Eye (tissue), 1 donor: Measurements from ENCODE around the gene NANP.

ENCODE experiments used
- DNase-seq: peaks from one replicate; pipeline ENCODE4 v3.0.0-alpha.2; 2015

Gene NANP

GRCh38 chr20:25567286-25567685 lies 56.5 kb downstream of the NANP start:
- DNase-seq = no peak

- no peak for DNase-seq
Observed at GRCh38 chr20:25566821-25567220, 57.0 kb downstream of the NANP start.

- no peak for DNase-seq
Observed at GRCh38 chr20:25565578-25566157, 58.1 kb downstream of the NANP start.

- no peak for DNase-seq
Observed at GRCh38 chr20:25563876-25564275, 59.9 kb downstream of the NANP start.

- no peak for DNase-seq
Observed at GRCh38 chr20:25563362-25563761, 60.5 kb downstream of the NANP start.
